Stimulated activated CD4-positive, alpha-beta T cell treated with anti-CD3 and anti-CD28 coated beads, TNF-alpha, amount 100 ng/mL, for 4 hours (primary cell): ENCODE data around the gene TMEM33.
"Not testable (repeated sequence)": the region's sequence is repeated elsewhere in the genome, so short reads cannot be mapped to it uniquely, and the experiment has no call there.

Source experiments
- DNase-seq, 3 experiments: peaks; one replicate each; pipeline ENCODE4 v3.0.0-alpha.2; 2020; ENCODE audit warnings: low read depth in 3 of 3

The TMEM33 gene

GRCh38 chr4:41934901-41935651 lies at the start of gene TMEM33:
TMEM33 (plus strand) TSS chr4:41935429; CDS start chr4:41935485, 56 bp downstream.
- peak; percentile 59 to 66 (median 66) for DNase-seq

GRCh38 chr4:41885456-41885855 lies 49.8 kb upstream of the TMEM33 start:
- no peak for DNase-seq

- DNase-seq: no peak
Measured at GRCh38 chr4:41887277-41887676, 48.0 kb upstream of the TMEM33 start.

- no peak for DNase-seq
Measured at GRCh38 chr4:41887821-41888686, 47.2 kb upstream of the TMEM33 start.

GRCh38 chr4:41888687-41889074 lies 46.5 kb upstream of the TMEM33 start:
- DNase-seq: no peak

- no peak for DNase-seq
Measured at GRCh38 chr4:41889317-41889716, 45.9 kb upstream of the TMEM33 start.

- no peak for DNase-seq
Measured at GRCh38 chr4:41890085-41890484, 45.1 kb upstream of the TMEM33 start.

- DNase-seq: no peak
Measured at GRCh38 chr4:41896648-41897047, 38.6 kb upstream of the TMEM33 start.

- DNase-seq: no peak
Measured at GRCh38 chr4:41897698-41898097, 37.5 kb upstream of the TMEM33 start.

- DNase-seq: not testable (repeated sequence)
Measured at GRCh38 chr4:41909136-41909535, 26.1 kb upstream of the TMEM33 start.

GRCh38 chr4:41912546-41912945 lies 22.7 kb upstream of the TMEM33 start:
- DNase-seq: no peak

GRCh38 chr4:41913509-41913908 lies 21.7 kb upstream of the TMEM33 start:
- no peak for DNase-seq

- DNase-seq: no peak
Measured at GRCh38 chr4:41918278-41918677, 17.0 kb upstream of the TMEM33 start.

GRCh38 chr4:41920416-41920815 lies 14.8 kb upstream of the TMEM33 start:
- DNase-seq: not testable (repeated sequence)

GRCh38 chr4:41921476-41921875 lies 13.8 kb upstream of the TMEM33 start:
- no peak for DNase-seq

GRCh38 chr4:41927796-41928499 lies 7.3 kb upstream of the TMEM33 start:
- DNase-seq: no peak

GRCh38 chr4:41930139-41930831 lies 4.9 kb upstream of the TMEM33 start:
- DNase-seq: no peak

GRCh38 chr4:41932988-41933387 lies 2.2 kb upstream of the TMEM33 start:
- no peak for DNase-seq

GRCh38 chr4:41933997-41934503 lies 1.2 kb upstream of the TMEM33 start:
- no peak for DNase-seq

GRCh38 chr4:41934514-41934900 lies 722 bp upstream of the TMEM33 start:
- no peak for DNase-seq

- DNase-seq: peak in 2 of 3 experiments; percentile 9 to 13
Measured at GRCh38 chr4:41935652-41936021, 408 bp downstream of the TMEM33 start.
